Panc1 (cell line): ENCODE data around the gene MBTPS1. TPM values are rescaled to one million over a fixed set of nuclear protein-coding genes. Genes with fewer than 3 reads are reported as not detected.

ENCODE experiments used
- ATAC-seq: fragments of 200-7000 bp; cut with Tn5 transposase; 2 replicates; pipeline ENCODE4 v1.9.1; 2020; ENCODE audit warnings: mild to moderate bottlenecking, moderate library complexity
- BruUV-seq: library from RNA; stranded (reverse); fragments of 400-500 nt; replicated peaks from 2 replicates; lab custom pipeline; 2021; lab: Mats Ljungman, UMichigan
- CTCF ChIA-PET: fragments of 300-600 bp; sonication (Branson Sonifier 250); formaldehyde crosslinking; loops from one replicate; lab custom pipeline; 2022; ENCODE audit warnings: antibody characterized with exemption; lab: Charles Lee
- POLR2A ChIA-PET: fragments of 300-600 bp; sonication (Branson Sonifier 250); formaldehyde crosslinking; loops from one replicate; lab custom pipeline; 2022; ENCODE audit warnings: antibody characterized with exemption; lab: Charles Lee
- DNase-seq: peaks from one replicate; pipeline ENCODE4 v3.0.0-alpha.2; 2010; ENCODE audit warnings: low read depth, low spot score
- H3K27ac ChIP-seq: 2 replicates; pipeline ENCODE4 v1.5.1; 2011; ENCODE audit warnings: mild to moderate bottlenecking, low read length, inconsistent platforms
- H3K27me3 ChIP-seq: fragments of 200-500 bp; sonication (Bioruptor generic); 2 replicates; pipeline ENCODE4 v1.6.0; 2014; ENCODE audit warnings: low read length, inconsistent platforms; ENCODE audit not compliant: control insufficient read depth, insufficient read depth
- H3K36me3 ChIP-seq: fragments of 200-500 bp; sonication (Bioruptor generic); 2 replicates; pipeline ENCODE4 v1.5.1; 2014; ENCODE audit warnings: inconsistent platforms, mild to moderate bottlenecking, low read length, moderate library complexity; ENCODE audit not compliant: control insufficient read depth, insufficient read depth
- H3K4me1 ChIP-seq: 2 replicates; pipeline ENCODE4 v1.5.1; 2011; ENCODE audit warnings: inconsistent platforms, mild to moderate bottlenecking, low read length, moderate library complexity; ENCODE audit not compliant: control insufficient read depth, insufficient read depth
- H3K4me3 ChIP-seq, 2 experiments: 2 replicates each; pipeline ENCODE4 v1.5.1; 2011 to 2012; ENCODE audit warnings: low read depth in 2 of 2, low read length in 2 of 2, mild to moderate bottlenecking in 2 of 2, inconsistent platforms in 1 of 2, moderate library complexity in 1 of 2
- H3K9me3 ChIP-seq: fragments of 200-500 bp; sonication (Bioruptor generic); 2 replicates; pipeline ENCODE4 v1.5.1; 2014; ENCODE audit warnings: low read depth, mild to moderate bottlenecking, inconsistent platforms, low read length, moderate library complexity; ENCODE audit not compliant: control insufficient read depth, insufficient read depth
- CTCF ChIP-seq: fragments of 450-650 bp; IDR thresholded peaks from 2 replicates; pipeline ENCODE4 v1.5.1; 2017; ENCODE audit warnings: mild to moderate bottlenecking
- POLR2AphosphoS5 ChIP-seq: IDR thresholded peaks from 2 replicates; pipeline ENCODE4 v1.6.1; 2012; ENCODE audit warnings: mild to moderate bottlenecking, low read depth, low read length, moderate library complexity
- REST ChIP-seq, 2 experiments: IDR thresholded peaks; 2 replicates each; pipeline ENCODE4 v1.6.1; 2011 to 2012; ENCODE audit warnings: low read depth in 2 of 2, control low read depth in 1 of 2, low read length in 1 of 2, mild to moderate bottlenecking in 1 of 2, moderate library complexity in 1 of 2; ENCODE audit not compliant: insufficient read depth in 1 of 2
- SIN3A ChIP-seq: IDR thresholded peaks from 2 replicates; pipeline ENCODE4 v1.6.1; 2012; ENCODE audit warnings: low read depth, mild to moderate bottlenecking, low read length, moderate library complexity, borderline replicate concordance; ENCODE audit not compliant: insufficient read depth
- TCF7L2 ChIP-seq: IDR thresholded peaks from 2 replicates; pipeline ENCODE4 v1.6.1; 2011; ENCODE audit warnings: mild to moderate bottlenecking, low read depth, low read length, inconsistent platforms
- in situ Hi-C: cut with HindIII; loops from 2 replicates; pipeline ENCODE4 v1.10.0; 2016; ENCODE audit warnings: low sequenced_read_pairs, low pct_unique_long_range_greater_than_20kb
- intact Hi-C: fragments of 100-400 bp; cut with micrococcal nuclease; formaldehyde crosslinking; loops from one replicate; pipeline ENCODE4 v1.10.0; 2022; ENCODE audit not compliant: unreplicated experiment
- total RNA-seq: library from RNA; stranded (reverse); gene quantifications from one replicate; pipeline ENCODE4 v1.2.1, GENCODE V29; 2021; ENCODE audit not compliant: unreplicated experiment

MBTPS1 gene
- total RNA-seq, 1 experiment from 2014 or later, result 66.8 TPM

GRCh38 chr16:84098939-84099338, 17.8 kb downstream of the MBTPS1 start:
- no peak for ATAC-seq
- peaks cover 23% of the 10 kb centered on the region for H3K4me1 ChIP-seq
- ChIA-PET POLR2A (no interaction called here), CTCF (no interaction called here)
- no peak for DNase-seq
- in situ Hi-C loops (no loop called here), intact Hi-C loops (loop anchor here (5.0 kb wide), 1 partner anchor 73 kb away; no protein-coding TSS in a partner anchor)
- H3K4me3 ChIP-seq, result no peak overlapping the region
- no peaks in the 10 kb centered on the region; the same call in 1 of the 2 replicates for H3K36me3 ChIP-seq
- no peaks in the 10 kb centered on the region for H3K9me3 ChIP-seq
- H3K27me3 ChIP-seq, result no peaks in the 10 kb centered on the region
- H3K27ac ChIP-seq, result no peak overlapping the region
- BruUV-seq, result no TSS peak
- no peak for TF ChIP-seq SIN3A
- TF ChIP-seq POLR2AphosphoS5, result no peak
- no peak for TF ChIP-seq CTCF
- no peak for TF ChIP-seq TCF7L2
- TF ChIP-seq REST (IDR thresholded peaks at IDR 0.05; ENCODE audit: insufficient read depth in 1 of 2, low read depth in 2 of 2, low read length in 1 of 2), result no peak

- Histone ChIP-seq H3K27ac (peak overlapping the region; percentile 48; the same call in 1 of the 2 replicates), H3K36me3 (no peaks in the 10 kb centered on the region; the same call in 1 of the 2 replicates), H3K9me3 (no peaks in the 10 kb centered on the region), H3K4me1 (peaks cover 15% of the 10 kb centered on the region), H3K27me3 (no peaks in the 10 kb centered on the region), H3K4me3 (no peak overlapping the region)
- TF ChIP-seq TCF7L2 (no peak), CTCF (no peak), REST (IDR thresholded peaks at IDR 0.05; ENCODE audit: insufficient read depth in 1 of 2, low read depth in 2 of 2, low read length in 1 of 2) (no peak), SIN3A (no peak), POLR2AphosphoS5 (no peak)
- in situ Hi-C loops (no loop called here), intact Hi-C loops (loop anchor here (5.0 kb wide), 1 partner anchor 76 kb away; no protein-coding TSS in a partner anchor)
- DNase-seq (peak; percentile 51), ATAC-seq (peak; percentile 91)
- ChIA-PET POLR2A (no interaction called here), CTCF (no interaction called here)
- no TSS peak for BruUV-seq
Observed at GRCh38 chr16:84096447-84097005, 20.2 kb downstream of the MBTPS1 start.
